NCI-H510A (cell line): ENCODE data around the gene TXNDC16.
"Not testable (repeated sequence)": the region's sequence is repeated elsewhere in the genome, so short reads cannot be mapped to it uniquely, and the experiment has no call there.

ENCODE experiments used
- DNase-seq: peaks from one replicate; lab custom pipeline; 2025; lab: John Stamatoyannopoulos, UW

TXNDC16 gene

GRCh38 chr14:52538623-52539022 lies 13.7 kb downstream of the TXNDC16 start:
- no peak for DNase-seq

- no peak for DNase-seq
These were observed 16.0 kb downstream of the TXNDC16 start for GRCh38 chr14:52536269-52536668.

GRCh38 chr14:52531481-52531880 lies 20.8 kb downstream of the TXNDC16 start:
- DNase-seq, result no peak

- no peak for DNase-seq
These were observed 25.3 kb downstream of the TXNDC16 start for GRCh38 chr14:52527052-52527451.

GRCh38 chr14:52522581-52523345 lies 29.5 kb downstream of the TXNDC16 start:
- no peak for DNase-seq

GRCh38 chr14:52522033-52522432 lies 30.3 kb downstream of the TXNDC16 start:
- no peak for DNase-seq

- no peak for DNase-seq
These were observed 38.1 kb downstream of the TXNDC16 start for GRCh38 chr14:52514046-52514811.

- DNase-seq, result no peak
These were observed 39.1 kb downstream of the TXNDC16 start for GRCh38 chr14:52513249-52513648.

GRCh38 chr14:52494444-52494843 lies 57.9 kb downstream of the TXNDC16 start:
- no peak for DNase-seq

GRCh38 chr14:52485350-52485960 lies 66.8 kb downstream of the TXNDC16 start:
- no peak for DNase-seq

GRCh38 chr14:52481864-52482263 lies 70.4 kb downstream of the TXNDC16 start:
- DNase-seq, result no peak

GRCh38 chr14:52473557-52473956 lies 78.7 kb downstream of the TXNDC16 start:
- DNase-seq, result no peak

- DNase-seq, result no peak
These were observed 79.6 kb downstream of the TXNDC16 start for GRCh38 chr14:52472728-52473127.

GRCh38 chr14:52472251-52472650 lies 80.1 kb downstream of the TXNDC16 start:
- not testable (repeated sequence) for DNase-seq

GRCh38 chr14:52467515-52468266 lies 84.6 kb downstream of the TXNDC16 start:
- no peak for DNase-seq

GRCh38 chr14:52464175-52464574 lies 88.1 kb downstream of the TXNDC16 start:
- no peak for DNase-seq

GRCh38 chr14:52463375-52463774 lies 88.9 kb downstream of the TXNDC16 start:
- no peak for DNase-seq

GRCh38 chr14:52461721-52462120 lies 90.6 kb downstream of the TXNDC16 start:
- no peak for DNase-seq

GRCh38 chr14:52458721-52459085 lies 93.6 kb downstream of the TXNDC16 start:
- no peak for DNase-seq

GRCh38 chr14:52457411-52457810 lies 94.9 kb downstream of the TXNDC16 start:
- DNase-seq, result no peak

- no peak for DNase-seq
These were observed 96.8 kb downstream of the TXNDC16 start for GRCh38 chr14:52455291-52456088.
